Right lobe of liver (tissue), 6 donors: ENCODE measurements around the gene TMTC1. TPM values are rescaled to one million over a fixed set of nuclear protein-coding genes. Genes with fewer than 3 reads are reported as not detected.

ENCODE experiments used
- ATAC-seq, 4 donors: fragments of 200-7000 bp; cut with Tn5 transposase; one replicate each; pipeline ENCODE4 v1.9.1; 2020; ENCODE audit warnings: mild to moderate bottlenecking in 4 of 4, moderate library complexity in 4 of 4
- DNase-seq, 3 donors: peaks; one replicate each; pipeline ENCODE4 v3.0.0-alpha.2; 2020
- H3K27ac ChIP-seq, 3 donors: fragments of 200-600 bp; one replicate each; pipeline ENCODE4 v1.8.0; 2022
- H3K27me3 ChIP-seq, 2 donors: fragments of 200-600 bp; one replicate each; pipeline ENCODE4 v1.8.0; 2022
- H3K36me3 ChIP-seq, 4 donors: fragments of 200-600 bp; sonication (generic) in 1 of 4; one replicate each; pipeline versions ENCODE4 v1.5.1 to v1.8.0; 2017 to 2022; ENCODE audit warnings: control low read depth in 1 of 4
- H3K4me1 ChIP-seq, 4 donors: fragments of 200-600 bp; sonication (generic) in 1 of 4; one replicate each; pipeline versions ENCODE4 v1.5.1 to v1.8.0; 2017 to 2022; ENCODE audit warnings: control low read depth in 1 of 4
- H3K4me3 ChIP-seq, 3 donors: fragments of 200-600 bp; one replicate each; pipeline ENCODE4 v1.8.0; 2022
- H3K9me3 ChIP-seq, 4 donors: fragments of 200-600 bp; sonication (generic) in 1 of 4; one replicate each; pipeline versions ENCODE4 v1.5.1 to v1.8.0; 2017 to 2022; ENCODE audit warnings: control low read depth in 1 of 4
- POLR2A ChIP-seq: fragments of 450-650 bp; IDR thresholded peaks from one replicate; pipeline ENCODE4 v1.6.1; 2017; ENCODE audit warnings: antibody characterized with exemption, mild to moderate bottlenecking
- WGBS: methylation state at CpG from one replicate; pipeline ENCODE4 v1.1.6; 2018; ENCODE audit warnings: low coverage, low lambda C conversion rate; ENCODE audit not compliant: insufficient coverage; ENCODE audit errors: missing lambda C conversion rate; 5-methylcytosine and 5-hydroxymethylcytosine counted together
- intact Hi-C, 2 donors: fragments of 100-400 bp; cut with DNase I; formaldehyde crosslinking; loops; one replicate each; pipeline versions ENCODE4 v1.11.2 to v1.14.1; 2022
- total RNA-seq, 6 experiments: library from RNA; depleted of rRNA in 2 of 6; stranded (reverse); fragments of >200 nt in 2 of 6; fragmentation: NEBNext Ultra II Directional in 3 of 6; extraction: Animal tissue kit (Norgen Biotek cat#: 25700) in 3 of 6; gene quantifications; one replicate each; pipeline versions ENCODE4 v1.1.0 to v1.2.4, GENCODE V29; 2016 to 2023
- TF ChIP-seq, protein P1 (sequence below), 4 donors: fragments of 200-600 bp in 3 of 4; fragments of 450-650 bp in 1 of 4; IDR thresholded peaks; one replicate each; pipeline versions ENCODE4 v1.5.1 to v1.8.0; 2016 to 2022; ENCODE audit warnings: antibody characterized with exemption in 4 of 4, mild to moderate bottlenecking in 2 of 4
- donor health status: DM: no; HTN: yes; CAD: no.
- donor health status: DM: no; HTN: no; CAD: no.
- donor health status: DM: no; HTN: no; CAD: no.
- donor health status: DM: no; HTN: yes; CAD: no.
- donor health status: DM: no; HTN: yes; CAD: no.

The TMTC1 gene
- total RNA-seq, 6 experiments from 2014 or later = 3.0 to 4.2 (median 3.5) TPM

DNA sequence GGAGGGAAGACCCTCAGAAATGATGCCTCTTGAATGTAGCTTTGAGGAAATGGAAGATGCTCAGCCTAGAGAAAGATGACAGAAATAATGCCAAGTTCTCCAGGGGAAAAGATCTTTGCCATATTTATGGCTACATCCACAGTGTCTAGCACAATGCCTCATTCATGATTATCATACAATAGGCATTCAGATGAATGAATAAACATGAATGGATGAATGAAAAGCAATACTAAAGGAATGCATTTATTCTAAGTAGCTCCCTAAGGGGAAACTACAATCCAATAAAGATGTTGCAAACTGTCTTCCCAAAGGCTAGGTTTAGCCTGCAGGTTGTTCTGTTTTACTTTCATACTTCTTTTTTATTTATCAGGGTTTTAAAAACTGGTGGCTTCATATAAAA, 12.0 kb downstream of the TMTC1 start:
- TF ChIP-seq, protein P1, sequence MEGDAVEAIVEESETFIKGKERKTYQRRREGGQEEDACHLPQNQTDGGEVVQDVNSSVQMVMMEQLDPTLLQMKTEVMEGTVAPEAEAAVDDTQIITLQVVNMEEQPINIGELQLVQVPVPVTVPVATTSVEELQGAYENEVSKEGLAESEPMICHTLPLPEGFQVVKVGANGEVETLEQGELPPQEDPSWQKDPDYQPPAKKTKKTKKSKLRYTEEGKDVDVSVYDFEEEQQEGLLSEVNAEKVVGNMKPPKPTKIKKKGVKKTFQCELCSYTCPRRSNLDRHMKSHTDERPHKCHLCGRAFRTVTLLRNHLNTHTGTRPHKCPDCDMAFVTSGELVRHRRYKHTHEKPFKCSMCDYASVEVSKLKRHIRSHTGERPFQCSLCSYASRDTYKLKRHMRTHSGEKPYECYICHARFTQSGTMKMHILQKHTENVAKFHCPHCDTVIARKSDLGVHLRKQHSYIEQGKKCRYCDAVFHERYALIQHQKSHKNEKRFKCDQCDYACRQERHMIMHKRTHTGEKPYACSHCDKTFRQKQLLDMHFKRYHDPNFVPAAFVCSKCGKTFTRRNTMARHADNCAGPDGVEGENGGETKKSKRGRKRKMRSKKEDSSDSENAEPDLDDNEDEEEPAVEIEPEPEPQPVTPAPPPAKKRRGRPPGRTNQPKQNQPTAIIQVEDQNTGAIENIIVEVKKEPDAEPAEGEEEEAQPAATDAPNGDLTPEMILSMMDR (IDR thresholded peaks at IDR 0.05) = no peak
- no peak for TF ChIP-seq POLR2A
- Histone ChIP-seq H3K9me3 (no peaks in the 10 kb centered on the region), H3K36me3 (no peaks in the 10 kb centered on the region), H3K4me3 (no peak overlapping the region), H3K27ac (no peak overlapping the region), H3K4me1 (no peaks in the 10 kb centered on the region), H3K27me3 (no peaks in the 10 kb centered on the region)
- ATAC-seq = no peak
- DNase-seq = no peak
- intact Hi-C loops = no loop called here

DNA sequence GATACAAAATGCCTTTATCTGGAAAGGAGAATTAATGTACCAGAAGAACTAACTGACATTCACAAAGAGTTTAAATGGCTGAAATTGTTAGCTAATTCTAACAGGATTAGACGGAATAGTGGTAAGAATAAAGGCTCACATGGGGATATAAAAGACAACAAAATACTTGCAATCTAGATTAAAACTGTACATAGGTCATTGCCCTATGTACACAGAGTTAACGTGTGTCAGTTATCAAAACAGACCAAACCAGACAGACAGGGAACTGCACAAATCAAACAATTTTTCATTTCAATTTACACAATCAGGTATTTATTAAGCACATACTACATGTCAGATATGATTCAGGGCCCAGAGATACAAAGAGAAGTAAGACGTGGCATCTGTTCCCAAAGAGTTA, 12.6 kb downstream of the TMTC1 start:
- intact Hi-C loops = no loop called here
- no peak overlapping the region for H3K4me3 ChIP-seq
- TF ChIP-seq, protein P1 (IDR thresholded peaks at IDR 0.05) = no peak
- no peak for TF ChIP-seq POLR2A
- ATAC-seq (peak in 2 of 4 donors; percentile 57 to 61), DNase-seq (no peak)
- H3K36me3 ChIP-seq = no peaks in the 10 kb centered on the region
- H3K27ac ChIP-seq = no peak overlapping the region
- no peaks in the 10 kb centered on the region for H3K27me3 ChIP-seq
- no peaks in the 10 kb centered on the region for H3K4me1 ChIP-seq
- WGBS = 45% methylated on average over 3 of the region's 3 CpGs
- H3K9me3 ChIP-seq = no peaks in the 10 kb centered on the region

DNA sequence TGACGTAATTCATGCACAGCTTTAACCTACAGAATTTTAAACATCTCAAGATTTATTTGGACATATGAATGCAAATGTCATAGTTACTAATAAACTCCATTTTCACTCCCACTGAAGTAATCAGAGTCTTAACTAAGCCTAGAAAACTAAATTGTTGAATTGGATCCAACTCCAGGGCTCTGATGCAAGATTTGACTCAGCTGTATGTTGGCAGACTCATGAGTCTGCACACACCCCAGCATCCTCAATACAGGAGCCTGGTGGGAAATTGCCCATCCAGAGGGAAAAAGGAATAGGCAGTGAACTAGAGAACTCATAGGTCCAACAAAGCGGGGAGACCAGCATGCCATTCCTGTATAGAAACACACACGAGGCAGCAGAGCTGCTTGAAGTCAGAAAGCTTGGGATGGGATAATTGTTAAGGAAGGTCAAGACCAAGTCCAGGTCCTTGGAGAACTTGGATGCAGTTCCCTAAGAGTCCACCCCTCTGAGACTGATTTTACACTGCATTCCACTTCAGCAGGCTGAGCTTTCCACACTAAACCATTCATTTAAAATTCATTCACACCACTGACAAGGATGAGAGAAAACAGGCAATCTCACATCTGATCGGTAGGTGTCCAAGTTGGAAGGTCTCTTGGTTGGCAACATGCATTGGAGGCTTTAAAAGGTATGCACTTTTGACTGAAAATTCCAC, 14.4 kb downstream of the TMTC1 start:
- H3K4me3 ChIP-seq = no peak overlapping the region
- ATAC-seq (peak in 3 of 4 donors; percentile 43 to 87 (median 56)), DNase-seq (no peak)
- intact Hi-C loops = no loop called here
- 89% methylated on average over 4 of the region's 4 CpGs for WGBS
- H3K27ac ChIP-seq = no peak overlapping the region
- H3K27me3 ChIP-seq = no peaks in the 10 kb centered on the region
- no peak for TF ChIP-seq POLR2A
- H3K4me1 ChIP-seq = no peaks in the 10 kb centered on the region
- no peaks in the 10 kb centered on the region for H3K9me3 ChIP-seq
- no peaks in the 10 kb centered on the region for H3K36me3 ChIP-seq

DNA sequence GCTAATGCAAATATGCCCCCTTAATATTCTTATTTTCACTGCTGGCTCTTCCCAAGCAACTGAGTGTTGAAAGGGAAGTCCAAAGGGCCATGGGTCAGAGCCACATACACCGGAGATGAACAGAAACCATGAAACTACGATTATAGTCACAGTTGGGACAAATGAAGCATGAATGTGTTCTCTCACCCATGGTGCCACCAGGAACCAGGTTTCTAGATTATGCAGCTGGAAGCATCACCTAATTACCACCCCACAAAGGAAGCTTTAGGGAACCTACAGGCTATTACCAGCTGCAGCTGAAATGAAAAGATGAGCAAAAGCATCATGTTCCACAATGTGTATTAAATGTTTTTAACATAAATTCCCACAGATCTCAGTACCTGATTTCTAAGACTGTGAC, 15.4 kb downstream of the TMTC1 start:
- H3K36me3 ChIP-seq = no peaks in the 10 kb centered on the region
- H3K4me3 ChIP-seq = no peak overlapping the region
- intact Hi-C loops = no loop called here
- no peaks in the 10 kb centered on the region for H3K9me3 ChIP-seq
- no peaks in the 10 kb centered on the region for H3K4me1 ChIP-seq
- DNase-seq (no peak), ATAC-seq (no peak)
- WGBS = 14% methylated on average over 2 of the region's 2 CpGs
- no peak overlapping the region for H3K27ac ChIP-seq
- TF ChIP-seq, protein P1 (IDR thresholded peaks at IDR 0.05) = no peak
- TF ChIP-seq POLR2A = no peak
- H3K27me3 ChIP-seq = no peaks in the 10 kb centered on the region

DNA sequence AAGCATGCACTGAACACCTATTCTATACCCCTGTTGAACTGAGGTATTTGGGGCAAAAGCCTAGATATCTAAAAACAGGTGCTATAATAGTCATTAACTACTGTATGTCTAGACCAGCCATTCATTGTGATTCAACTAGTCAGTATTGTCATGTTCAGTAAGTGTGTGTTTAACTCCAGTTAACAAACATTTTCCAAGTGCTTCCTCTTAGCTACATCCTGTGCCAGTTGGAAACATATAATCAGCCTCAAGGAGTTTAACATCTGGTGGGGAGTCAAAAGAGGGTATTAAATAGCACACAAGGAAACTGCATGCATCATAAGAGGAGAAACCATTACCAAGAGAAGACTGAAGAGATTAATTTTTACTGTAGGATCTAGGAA, 20.4 kb downstream of the TMTC1 start:
- ATAC-seq = no peak
- Histone ChIP-seq H3K27me3 (no peaks in the 10 kb centered on the region), H3K4me1 (no peaks in the 10 kb centered on the region), H3K9me3 (no peaks in the 10 kb centered on the region), H3K4me3 (no peak overlapping the region), H3K36me3 (no peaks in the 10 kb centered on the region), H3K27ac (no peak overlapping the region)
- TF ChIP-seq POLR2A = no peak
- TF ChIP-seq, protein P1 (IDR thresholded peaks at IDR 0.05) = no peak
- intact Hi-C loops = no loop called here
- no peak for DNase-seq
